ENCODE results near the gene TSPO. TPM values are rescaled to one million over a fixed set of nuclear protein-coding genes. Genes with fewer than 3 reads are reported as not detected.

Gene TSPO
- total RNA-seq, 1 donor from 2014 or later: 524 TPM

GRCh38 chr22:43198126-43198525, 46.8 kb downstream of the TSPO start:
- H3K4me3 ChIP-seq (ENCODE audit: low read depth, low read length): no peak overlapping the region
- TF ChIP-seq CTCF (conservative IDR thresholded peaks at IDR 0.05; ENCODE audit: low read depth, low read length): no peak
- no peak for DNase-seq (ENCODE audit: low read depth)

GRCh38 chr22:43198936-43199335, 47.6 kb downstream of the TSPO start:
- no peak overlapping the region for H3K4me3 ChIP-seq (ENCODE audit: low read depth, low read length)
- no peak for DNase-seq (ENCODE audit: low read depth)
- no peak for TF ChIP-seq CTCF (conservative IDR thresholded peaks at IDR 0.05; ENCODE audit: low read depth, low read length)

GRCh38 chr22:43199541-43199940, 48.2 kb downstream of the TSPO start:
- no peak for DNase-seq (ENCODE audit: low read depth)
- H3K4me3 ChIP-seq (ENCODE audit: low read depth, low read length): no peak overlapping the region
- TF ChIP-seq CTCF (conservative IDR thresholded peaks at IDR 0.05; ENCODE audit: low read depth, low read length): no peak

- no peak for TF ChIP-seq CTCF (conservative IDR thresholded peaks at IDR 0.05; ENCODE audit: low read depth, low read length)
- no peak for DNase-seq (ENCODE audit: low read depth)
- no peak overlapping the region for H3K4me3 ChIP-seq (ENCODE audit: low read depth, low read length)
Observed at GRCh38 chr22:43200031-43200430, 48.7 kb downstream of the TSPO start.

GRCh38 chr22:43200555-43200954, 49.2 kb downstream of the TSPO start:
- no peak overlapping the region for H3K4me3 ChIP-seq (ENCODE audit: low read depth, low read length)
- TF ChIP-seq CTCF (conservative IDR thresholded peaks at IDR 0.05; ENCODE audit: low read depth, low read length): no peak
- DNase-seq (ENCODE audit: low read depth): no peak

GRCh38 chr22:43201486-43202219, 50.3 kb downstream of the TSPO start:
- no peak for DNase-seq (ENCODE audit: low read depth)
- H3K4me3 ChIP-seq (ENCODE audit: low read depth, low read length): no peak overlapping the region
- no peak for TF ChIP-seq CTCF (conservative IDR thresholded peaks at IDR 0.05; ENCODE audit: low read depth, low read length)

GRCh38 chr22:43202326-43202725, 51.0 kb downstream of the TSPO start:
- no peak for DNase-seq (ENCODE audit: low read depth)
- no peak overlapping the region for H3K4me3 ChIP-seq (ENCODE audit: low read depth, low read length)
- TF ChIP-seq CTCF (conservative IDR thresholded peaks at IDR 0.05; ENCODE audit: low read depth, low read length): no peak
